H54 (cell line): ENCODE data around the gene ZNF687.

ENCODE experiments used
- DNase-seq: peaks from one replicate; pipeline ENCODE4 v3.0.0; 2011; ENCODE audit warnings: low spot score, mixed read lengths; ENCODE audit not compliant: insufficient read length
- FAIRE-seq: peaks from 3 replicates; lab custom pipeline; 2011; peaks lifted over from hg19 to GRCh38; lab: Jason Lieb, UNC
- POLR2A ChIP-seq: IDR thresholded peaks from 2 replicates; pipeline ENCODE4 v1.6.1; 2011; ENCODE audit warnings: low read depth, mild to moderate bottlenecking, low read length

The ZNF687 gene

DNA sequence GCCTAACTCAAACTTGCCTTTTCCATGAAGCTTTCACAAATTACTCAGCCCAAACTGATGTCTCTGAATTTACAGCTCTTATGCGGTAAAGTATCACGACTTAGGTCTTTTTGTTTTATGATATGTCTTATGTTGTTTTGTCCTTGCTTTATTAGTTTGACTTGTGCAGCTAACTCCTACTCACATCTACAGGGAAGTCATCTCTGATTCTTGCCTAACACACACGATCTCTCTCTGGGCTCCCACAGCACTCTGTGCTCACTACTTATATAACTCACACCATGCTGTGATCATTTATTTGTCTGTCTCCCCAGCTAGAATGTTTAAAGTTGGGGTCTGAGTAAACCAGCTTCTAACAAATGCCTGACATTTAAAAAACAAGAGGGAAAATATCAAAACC, 54.5 kb downstream of the ZNF687 start:
- no peak for TF ChIP-seq POLR2A
- FAIRE-seq (no peak), DNase-seq (no peak)

DNA sequence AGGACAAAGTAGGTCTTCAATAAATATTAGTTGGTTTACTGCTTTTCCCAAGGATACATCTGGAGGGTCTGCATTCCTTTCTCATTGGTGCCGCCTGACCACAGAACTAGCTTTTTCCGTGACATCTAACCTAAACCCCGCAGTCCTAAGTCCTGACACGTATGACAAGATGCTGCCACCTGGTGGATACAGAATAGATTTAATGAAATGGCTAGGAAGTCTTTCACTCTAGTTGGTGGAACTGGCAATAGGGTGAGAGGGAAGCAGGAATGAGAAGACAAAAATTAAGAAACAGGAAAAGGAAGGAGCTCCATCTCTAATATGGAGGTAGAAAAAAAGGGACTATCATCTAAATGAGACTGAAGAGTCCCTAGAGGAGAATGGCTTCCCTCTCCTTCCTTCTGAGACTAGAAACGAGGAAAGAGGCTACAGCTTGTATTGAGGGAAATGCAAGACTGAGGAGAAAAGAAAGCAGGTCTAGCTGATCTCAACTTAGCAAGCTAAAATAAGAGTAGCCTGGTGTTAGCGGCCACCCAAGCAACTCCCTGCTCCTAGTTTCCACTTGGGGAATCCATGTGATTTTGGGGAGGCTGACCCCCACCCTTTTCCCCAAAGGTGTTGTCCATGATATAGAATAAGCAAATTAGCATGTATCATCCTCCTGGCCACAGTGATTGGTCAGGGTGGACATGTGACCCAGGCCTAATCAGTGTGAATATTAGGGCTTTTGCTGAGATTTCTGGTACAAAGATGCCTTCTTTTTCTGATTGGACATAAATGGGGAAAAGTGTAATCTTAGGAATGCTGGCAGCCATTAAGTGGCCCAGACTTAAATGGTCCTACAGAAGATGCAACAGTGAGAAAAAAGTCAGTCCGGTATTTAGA, 59.0 kb downstream of the ZNF687 start:
- DNase-seq (peak; percentile 67), FAIRE-seq (peak; percentile 15)
- TF ChIP-seq POLR2A = no peak
